HG03025 (cell line): ENCODE results near the gene IQSEC2.

Experiments used
- ATAC-seq: cut with Tn5 transposase; IDR thresholded peaks from one replicate; pipeline ENCODE4 v1.9.1; 2021; ENCODE audit warnings: mild to moderate bottlenecking, moderate library complexity; ENCODE audit not compliant: unreplicated experiment, low FRiP score

Gene IQSEC2

DNA sequence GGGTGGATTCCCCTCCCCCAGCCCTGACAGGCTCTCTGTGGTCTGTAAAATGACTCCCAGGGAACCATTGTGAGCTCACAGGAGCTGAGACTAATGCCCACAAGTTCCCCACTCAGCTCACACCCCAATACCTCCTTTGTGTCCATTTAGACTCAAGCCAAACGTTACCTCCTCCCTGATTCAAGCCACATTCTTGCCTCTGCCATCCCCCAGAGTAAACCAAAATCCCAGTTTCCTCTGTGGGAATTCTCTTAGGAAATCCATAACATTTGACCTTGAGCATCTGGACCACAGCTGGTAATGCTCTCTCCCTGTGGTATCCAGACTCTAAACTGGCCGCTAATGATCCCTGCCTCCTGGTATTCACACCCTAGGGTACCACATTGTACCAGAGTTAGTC is 30.1 kb downstream of the IQSEC2 start:
- ATAC-seq, result no peak

DNA sequence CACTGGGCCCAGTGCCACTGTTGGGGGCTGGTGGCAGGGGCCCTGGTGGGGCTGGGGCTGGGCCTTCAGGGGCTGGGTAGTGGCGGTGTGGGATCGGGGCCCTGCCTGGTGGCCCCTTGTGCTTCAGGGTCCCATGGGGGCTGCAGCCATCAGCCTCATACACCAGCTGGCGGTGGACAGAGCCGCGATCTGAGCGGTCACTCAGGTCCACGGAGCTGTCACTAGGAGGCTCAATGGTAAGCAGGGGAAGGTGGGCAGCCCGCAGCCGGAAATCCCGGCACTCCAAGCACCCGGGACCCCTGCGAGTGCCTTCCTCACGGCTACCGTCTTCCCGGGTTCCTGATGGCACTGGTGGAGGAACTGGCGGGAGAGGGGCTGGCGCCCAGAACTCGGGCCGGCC is 30.8 kb downstream of the IQSEC2 start:
- ATAC-seq, result no peak

DNA sequence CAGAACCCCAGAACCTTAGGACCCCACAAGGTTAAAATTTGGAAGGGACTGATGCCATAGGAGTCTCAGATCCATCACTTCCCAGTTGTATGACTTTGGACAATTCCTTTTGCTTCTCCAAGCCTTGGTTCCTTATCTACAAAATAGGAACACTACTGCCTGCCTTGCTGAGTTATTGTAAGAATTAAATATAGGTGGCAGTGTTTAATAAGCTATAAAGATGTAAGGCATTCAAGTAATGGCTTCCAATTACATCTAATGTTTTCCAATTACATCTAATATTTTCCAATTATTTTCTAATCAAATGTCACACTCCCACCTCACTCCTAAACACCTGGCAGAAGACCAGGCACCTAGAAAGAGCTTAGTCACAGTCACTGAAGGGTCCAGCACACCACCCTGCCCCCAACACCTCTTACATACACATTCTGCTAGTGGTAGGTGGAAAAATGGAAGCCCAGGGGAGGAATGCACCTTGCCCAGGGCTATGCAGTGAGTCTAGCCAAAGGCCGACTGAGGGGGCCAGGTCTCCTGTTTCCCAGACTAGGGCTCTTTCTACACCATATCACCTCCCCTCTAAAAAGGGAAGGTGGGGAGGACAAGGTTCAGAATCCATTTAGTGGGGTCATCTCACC is 31.9 kb downstream of the IQSEC2 start:
- ATAC-seq, result no peak

DNA sequence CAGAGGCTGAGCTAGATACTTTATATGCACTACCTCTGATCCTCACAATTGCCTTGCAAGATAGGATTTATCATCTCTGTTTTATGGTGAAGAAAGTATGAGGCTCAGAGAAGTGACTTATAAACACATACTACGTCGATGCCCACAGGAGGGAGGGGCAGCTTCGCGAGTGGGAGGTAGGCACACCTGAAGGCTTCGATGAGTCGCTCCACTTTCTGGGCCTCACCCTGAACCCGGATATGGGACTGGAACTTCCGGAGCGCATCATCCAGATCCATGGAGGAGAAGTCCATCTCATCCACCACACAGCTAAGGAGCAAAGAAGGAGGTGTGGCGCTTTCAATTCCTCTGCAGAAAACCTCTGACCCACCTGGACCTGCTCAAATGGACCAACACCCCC is 33.5 kb downstream of the IQSEC2 start:
- no peak for ATAC-seq

DNA sequence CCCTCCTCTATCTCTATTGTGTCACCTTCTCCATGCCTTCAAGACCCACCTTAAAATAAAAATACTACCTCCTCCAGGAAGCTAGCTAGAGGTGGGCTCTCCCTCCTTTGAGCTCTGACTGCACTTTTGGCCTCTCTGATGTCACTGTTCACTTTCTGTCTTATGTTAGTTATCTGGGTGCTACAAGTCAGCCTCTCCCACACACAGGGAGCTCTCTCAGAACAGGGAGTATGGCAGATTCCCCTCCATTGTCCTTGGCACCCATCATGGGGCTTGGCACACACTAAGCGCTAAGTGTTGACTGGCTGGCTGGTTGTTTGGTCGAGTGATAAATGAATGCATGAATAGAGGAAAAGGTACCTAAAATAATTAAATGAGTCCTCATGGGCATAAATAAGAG is 35.2 kb downstream of the IQSEC2 start:
- ATAC-seq, result no peak

DNA sequence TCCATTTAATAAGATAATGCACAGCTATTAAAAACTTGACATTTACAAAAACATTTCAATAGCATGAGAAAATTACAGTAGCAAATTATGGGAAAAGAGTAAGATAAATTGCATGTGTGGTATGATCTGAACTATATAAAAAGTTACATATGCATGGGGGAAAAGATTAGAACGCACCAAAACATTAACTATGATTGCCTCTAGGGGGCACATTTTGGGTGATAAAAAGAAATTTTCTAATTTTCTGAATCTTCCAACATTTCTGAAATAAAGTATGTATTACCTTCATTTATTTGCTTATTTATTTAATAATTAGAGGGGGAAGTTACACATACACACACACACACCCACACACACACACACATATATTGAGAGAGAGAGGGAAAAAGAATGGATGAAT is 36.8 kb downstream of the IQSEC2 start:
- no peak for ATAC-seq

DNA sequence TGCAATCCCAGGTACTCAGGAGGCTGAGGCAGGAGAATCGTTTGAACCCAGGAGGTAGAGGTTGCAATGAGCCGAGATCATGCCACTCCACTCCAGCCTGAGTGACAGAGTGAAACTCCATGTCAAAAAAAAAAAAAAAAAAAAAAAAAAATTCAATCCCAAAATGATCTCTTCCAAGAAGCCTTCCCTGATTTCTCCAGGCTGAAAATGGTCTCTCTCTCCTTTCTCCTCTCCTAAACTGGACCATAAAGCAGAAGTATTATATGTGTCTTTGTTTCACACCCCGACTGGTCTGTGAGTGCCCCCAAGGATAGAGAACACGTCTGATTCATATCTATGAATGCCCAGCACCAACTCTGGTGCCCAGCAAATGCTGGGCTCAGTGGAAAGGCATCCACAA is 39.1 kb downstream of the IQSEC2 start:
- no peak for ATAC-seq

DNA sequence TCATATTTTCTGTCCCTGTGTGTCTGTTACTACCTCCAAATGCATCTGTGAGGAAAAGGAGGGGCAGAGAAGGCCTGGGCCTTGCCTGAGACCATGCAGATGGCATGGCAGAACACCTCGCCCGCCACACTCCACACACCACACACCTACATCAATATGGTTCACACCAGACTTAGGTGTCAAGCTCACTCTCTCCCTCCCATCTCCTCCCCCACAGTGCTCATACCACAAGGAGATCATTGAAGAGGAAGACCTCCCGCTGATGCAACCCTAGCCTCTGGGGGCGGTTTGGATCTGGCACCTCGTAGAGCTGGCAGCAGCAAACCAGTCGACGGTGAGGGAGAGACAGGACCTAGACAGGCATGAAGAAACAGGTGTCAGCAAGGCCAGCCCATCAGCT is 39.8 kb downstream of the IQSEC2 start:
- no peak for ATAC-seq

DNA sequence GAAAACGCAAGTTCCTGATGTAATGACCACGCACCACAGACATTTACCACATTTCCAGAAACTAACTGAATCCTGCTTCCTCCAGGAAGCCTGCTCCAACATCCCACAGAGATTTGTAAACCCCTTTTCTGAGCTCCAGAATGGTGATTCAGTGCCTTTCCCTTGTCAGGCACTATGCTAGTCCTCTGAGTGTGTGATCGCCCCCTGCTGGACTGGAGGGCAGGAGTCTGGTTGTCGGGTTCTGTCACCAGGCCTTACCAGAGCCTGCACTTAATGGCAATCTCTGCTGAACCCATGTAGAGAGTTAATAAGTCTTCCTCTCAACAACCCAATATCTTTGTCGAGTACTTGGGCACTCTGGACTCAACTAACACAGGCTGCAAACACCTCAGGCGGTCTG is 41.9 kb downstream of the IQSEC2 start:
- no peak for ATAC-seq

DNA sequence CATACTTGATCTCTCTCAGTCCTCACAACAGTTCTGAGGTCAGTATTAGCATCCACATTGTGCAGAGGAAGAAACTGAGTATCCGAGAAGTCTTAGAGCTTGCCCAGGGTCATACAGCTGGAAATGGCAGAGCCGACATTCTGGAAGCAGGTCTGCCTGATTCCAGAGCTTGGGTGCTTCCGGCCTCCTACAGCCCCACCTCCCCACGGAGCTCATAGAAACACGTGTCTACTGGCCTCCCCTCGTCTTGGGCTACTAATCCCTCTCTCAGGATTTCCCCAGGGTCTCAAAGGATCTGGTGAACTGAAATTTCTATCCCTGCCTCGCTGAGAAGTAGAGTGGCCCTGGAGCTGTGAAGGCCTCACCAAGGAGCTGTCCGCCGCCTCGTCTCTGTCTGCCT is 44.3 kb downstream of the IQSEC2 start:
- no peak for ATAC-seq

DNA sequence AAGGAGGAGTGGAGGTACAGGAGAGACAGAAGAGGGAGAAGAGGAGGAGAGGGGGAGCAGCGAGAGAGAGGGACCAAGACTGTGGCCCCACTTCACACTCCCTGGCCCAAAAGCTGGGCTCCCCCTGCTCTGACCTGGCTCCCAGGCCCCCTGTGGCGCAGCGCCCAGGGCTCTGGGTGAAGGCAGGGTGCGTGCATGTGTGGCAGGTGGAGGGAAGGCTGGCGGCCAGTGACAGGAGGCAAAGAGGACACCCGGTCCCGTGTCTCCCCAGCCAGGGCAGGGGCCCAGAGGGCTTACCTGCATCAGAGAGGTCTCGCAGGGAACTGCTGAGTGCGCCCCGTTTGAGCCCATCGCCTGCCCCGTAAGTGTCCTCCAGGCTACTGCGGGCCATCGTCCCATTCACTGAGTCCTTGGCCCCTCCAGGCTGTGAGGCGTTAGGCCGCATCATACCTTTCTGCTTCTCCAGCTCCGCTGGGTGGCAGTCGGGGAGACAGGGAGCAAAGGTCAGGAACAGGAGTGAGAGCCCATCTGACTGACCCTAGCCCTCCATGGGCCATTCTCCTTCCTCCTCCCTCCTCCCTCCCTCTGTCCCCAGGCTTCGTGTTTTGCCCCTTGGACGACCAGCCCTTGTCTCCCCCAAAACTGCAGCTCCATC is 45.2 kb downstream of the IQSEC2 start:
- no peak for ATAC-seq

DNA sequence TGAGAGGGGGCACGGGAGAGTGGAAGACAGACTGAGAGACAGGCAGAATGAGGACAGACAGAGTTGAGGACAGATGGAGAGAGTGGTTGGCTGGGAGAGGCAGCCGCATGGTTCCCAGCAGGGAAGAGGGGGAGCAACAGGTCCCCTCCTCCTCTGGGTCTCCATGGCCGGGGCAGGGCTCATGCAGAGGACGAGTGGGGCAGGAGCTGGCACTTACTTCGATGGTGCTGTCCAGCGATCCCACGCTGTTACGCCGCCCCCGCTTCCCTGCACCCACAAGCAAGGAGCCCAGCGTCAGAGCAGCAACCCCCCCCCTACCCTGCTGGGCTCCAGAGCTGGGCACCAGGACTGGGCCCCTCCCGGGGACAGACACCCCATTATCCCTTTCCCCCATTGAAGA is 45.8 kb downstream of the IQSEC2 start:
- no peak for ATAC-seq

DNA sequence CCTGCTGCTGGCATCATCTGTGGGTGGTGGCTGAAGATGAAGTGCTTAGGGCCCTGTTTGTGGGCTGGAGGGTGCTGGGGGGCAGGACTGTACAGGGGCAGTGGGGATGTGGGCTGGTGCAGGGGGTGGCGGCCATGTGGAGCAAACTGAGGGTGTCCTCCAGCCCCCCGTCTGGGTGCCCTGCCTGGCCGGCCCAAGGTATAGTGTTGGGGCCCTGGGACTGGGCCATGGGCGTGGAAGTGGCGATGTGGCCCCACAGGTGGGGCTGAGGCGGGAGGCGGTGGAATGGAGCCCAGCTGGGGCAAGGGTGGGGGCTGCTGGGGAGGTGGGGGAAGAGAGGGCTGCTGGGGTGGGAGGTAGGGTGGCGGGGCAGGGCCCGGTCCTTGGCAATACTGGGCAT is 46.9 kb downstream of the IQSEC2 start:
- no peak for ATAC-seq

DNA sequence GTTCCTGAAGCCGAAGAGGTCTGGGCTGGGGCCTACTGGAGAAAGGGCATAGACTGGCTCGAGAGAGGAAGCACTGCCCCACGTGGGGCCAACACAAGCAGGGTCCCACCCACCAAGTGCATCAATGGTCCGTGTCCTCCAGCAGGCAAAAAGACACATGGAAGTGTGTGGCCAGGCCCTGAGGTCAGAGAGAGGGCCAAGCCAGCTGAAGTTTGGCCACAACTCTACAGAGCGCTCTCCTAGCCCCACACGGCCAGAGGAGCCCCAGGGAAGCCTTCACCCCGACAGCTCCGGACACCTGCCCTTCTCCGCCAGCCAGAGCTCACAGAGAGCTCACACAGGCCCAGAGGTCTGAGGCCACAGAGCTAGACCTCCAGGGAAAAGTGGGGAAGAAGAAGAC is 47.8 kb downstream of the IQSEC2 start:
- no peak for ATAC-seq

DNA sequence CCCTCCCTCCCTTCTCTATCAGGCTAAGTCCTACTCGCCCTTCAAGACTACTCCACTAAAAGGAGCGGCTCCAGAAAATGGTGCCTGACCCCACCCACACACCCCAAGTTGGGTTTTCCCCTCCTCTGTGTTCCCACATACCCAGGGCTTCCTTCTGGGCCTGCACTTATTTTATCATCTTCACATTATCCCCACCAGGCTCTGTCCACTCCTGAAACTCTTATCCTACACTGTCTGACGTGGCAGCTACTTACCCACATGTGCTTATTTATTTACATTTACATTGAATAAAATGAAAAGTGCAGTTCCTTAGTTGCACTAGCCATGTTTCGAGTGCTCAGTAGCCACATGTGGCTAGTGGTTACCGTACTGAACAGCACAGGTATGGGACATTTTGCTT is 51.3 kb downstream of the IQSEC2 start:
- no peak for ATAC-seq

DNA sequence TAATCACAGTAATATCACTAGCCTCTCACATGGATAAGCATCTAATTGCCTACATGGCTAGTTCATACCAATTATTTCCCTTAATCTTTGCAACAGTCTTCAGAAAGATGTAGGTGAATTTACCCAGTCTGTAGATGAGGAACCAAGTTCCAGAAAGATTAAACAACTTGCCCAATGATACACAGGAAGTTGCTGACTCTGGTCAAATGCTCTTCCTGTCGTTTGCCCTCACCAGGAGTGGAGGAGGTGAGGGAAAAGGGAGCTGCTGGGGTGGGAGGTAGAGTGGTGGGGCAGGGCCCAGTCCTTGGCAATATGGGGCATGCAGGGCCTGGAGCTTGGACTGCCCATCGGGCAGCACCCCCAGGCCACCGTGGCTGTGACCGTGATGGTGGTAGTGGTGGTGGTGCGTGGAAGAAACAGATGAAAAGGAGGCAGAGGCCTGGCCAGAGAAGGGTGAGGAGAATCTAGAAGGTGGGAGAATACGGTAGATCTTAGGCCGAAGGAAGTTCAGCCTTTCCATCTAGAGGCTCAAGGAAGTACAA is 54.1 kb downstream of the IQSEC2 start:
- ATAC-seq, result no peak

DNA sequence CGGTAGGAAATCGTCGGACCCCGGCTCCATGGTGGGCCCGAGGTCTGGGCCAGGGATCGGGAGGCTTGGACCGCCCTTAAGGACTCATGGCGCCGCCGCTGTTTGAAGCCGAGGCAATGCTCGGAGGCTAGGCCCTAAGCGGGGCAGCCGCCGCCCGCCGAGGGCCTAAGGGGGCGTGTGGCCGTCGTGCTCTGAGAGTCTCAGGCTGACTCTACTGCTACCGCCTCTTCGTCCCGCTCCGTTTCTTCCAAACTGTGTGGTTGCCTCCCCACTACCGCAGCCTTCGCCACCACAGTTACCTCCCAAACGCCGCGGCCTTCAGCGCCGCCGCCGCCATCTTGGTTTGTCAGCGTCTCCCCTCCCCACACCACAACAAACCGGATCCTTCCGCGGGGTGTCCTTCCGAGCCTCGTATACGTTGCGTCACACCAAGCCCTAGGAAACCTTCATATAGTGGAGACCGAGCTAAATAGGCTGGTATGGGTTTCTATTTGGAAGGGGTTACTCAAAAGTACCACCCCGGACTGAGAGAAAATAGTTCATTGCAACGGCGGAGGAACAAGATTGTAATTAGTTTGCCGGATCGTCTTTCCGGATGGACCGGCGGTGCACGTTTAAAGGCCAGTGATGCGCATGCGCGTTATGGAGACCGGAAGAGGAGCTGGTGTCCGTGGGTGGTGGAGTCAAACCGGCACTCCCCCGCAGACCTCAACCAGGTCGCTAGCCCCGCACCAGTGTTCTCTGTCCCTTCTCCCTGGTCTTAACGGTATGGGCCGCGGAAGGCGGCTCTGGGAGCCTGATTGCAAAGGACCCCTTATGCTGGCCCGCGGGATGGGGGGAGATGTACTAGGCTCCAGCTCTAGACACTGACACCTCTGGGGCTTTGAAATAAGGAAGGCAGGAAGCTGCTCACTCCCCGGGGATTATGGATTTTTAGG is 56.3 kb downstream of the IQSEC2 start, which contains the start of gene KDM5C:
TSS of gene KDM5C (minus strand) at position 348 of the 938 bp plus-strand sequence. CDS start at position 30, 318 bp downstream.
- ATAC-seq, result peak; percentile 64

DNA sequence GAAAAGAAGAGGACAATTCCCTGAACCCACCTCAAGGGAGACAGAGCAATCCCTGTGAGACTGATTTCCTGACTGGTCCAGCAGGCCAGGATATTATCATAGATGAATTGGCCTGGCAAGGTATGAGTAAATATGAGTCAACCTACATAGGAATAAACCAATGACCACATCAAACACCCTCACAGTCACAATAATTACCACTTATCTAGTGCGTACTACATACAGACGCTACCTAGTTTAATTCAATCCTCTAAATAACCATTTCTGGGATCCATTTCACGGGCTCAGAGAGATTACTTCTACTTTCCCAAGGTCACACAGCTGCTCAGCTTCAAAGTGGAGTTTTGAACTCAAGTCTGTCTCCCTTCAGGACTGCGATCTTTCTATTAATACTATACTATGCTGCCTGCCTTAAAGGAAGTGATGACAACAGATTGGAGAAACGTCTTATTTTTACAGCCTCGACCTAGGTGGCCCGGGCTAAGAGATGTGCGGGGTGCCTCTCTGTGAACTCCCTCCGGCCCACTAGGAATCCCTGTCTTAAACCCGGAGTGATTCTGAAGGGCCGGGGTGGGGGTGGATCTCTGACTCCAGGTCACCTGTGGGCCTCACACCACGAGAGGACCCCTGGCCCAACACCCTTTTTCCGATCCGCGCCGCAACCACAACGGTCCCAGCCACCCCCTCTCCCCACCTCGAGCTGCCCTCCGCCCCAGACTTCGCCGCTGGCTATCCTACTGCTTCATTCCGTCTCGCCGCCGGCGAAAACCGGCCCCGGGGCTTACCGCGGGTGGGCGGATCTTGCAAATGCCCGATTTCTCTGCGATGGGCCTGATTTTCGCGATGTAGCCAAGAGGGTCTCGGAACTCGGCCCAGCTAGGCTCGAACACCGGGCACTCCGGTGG is 57.2 kb downstream of the IQSEC2 start:
- ATAC-seq, result peak; percentile 13

DNA sequence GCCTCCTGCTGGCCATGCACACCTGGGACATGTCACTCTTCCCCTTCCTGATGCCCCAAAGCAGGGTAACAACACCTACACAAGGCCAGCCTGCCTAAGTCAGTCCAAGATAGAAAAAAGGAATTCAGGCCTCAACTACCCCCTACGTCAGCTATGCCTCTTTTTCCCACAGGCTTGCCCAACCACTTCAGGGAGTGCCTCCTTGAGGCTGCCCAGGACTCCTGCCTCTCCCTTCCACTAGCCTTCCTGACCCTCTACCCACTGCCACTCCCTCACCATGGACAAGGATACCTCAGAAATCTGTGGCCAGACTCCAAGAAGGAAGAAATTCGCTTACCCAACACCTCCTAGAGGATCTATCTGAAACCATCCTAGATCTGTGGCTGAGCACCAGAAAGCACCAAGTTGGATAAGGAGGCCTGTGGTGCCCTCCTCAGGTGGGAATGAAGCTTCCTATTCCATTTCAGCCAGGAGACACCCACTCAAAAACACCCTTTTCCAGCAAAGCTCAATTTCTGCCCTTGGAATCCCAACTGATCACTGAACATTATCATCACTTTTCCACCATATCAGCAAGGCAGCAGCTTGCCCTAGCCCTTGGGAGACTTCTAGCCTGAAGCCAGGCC is 58.2 kb downstream of the IQSEC2 start:
- ATAC-seq, result no peak
